Muscle of arm (tissue), 12 donors: ENCODE results near the gene KCNQ1. TPM values are rescaled to one million over a fixed set of nuclear protein-coding genes. Genes with fewer than 3 reads are reported as not detected.

Source experiments
- DNase-seq: peaks from one replicate; pipeline ENCODE4 v3.0.0-alpha.2; 2013
- polyA plus RNA-seq, 12 donors: library from polyadenylated mRNA; unstranded; fragments of 120-200 nt; gene quantifications; one replicate each; pipeline ENCODE4 v1.2.1, GENCODE V29; 2013; ENCODE audit not compliant: insufficient read length in 12 of 12

The KCNQ1 gene
- polyA plus RNA-seq, 12 donors: 1.3 to 2.5 (median 2.0) TPM; not detected in 2

- peak; percentile 83 for DNase-seq
Measured at GRCh38 chr11:2533587-2534133, 88.9 kb downstream of the KCNQ1 start.

DNA sequence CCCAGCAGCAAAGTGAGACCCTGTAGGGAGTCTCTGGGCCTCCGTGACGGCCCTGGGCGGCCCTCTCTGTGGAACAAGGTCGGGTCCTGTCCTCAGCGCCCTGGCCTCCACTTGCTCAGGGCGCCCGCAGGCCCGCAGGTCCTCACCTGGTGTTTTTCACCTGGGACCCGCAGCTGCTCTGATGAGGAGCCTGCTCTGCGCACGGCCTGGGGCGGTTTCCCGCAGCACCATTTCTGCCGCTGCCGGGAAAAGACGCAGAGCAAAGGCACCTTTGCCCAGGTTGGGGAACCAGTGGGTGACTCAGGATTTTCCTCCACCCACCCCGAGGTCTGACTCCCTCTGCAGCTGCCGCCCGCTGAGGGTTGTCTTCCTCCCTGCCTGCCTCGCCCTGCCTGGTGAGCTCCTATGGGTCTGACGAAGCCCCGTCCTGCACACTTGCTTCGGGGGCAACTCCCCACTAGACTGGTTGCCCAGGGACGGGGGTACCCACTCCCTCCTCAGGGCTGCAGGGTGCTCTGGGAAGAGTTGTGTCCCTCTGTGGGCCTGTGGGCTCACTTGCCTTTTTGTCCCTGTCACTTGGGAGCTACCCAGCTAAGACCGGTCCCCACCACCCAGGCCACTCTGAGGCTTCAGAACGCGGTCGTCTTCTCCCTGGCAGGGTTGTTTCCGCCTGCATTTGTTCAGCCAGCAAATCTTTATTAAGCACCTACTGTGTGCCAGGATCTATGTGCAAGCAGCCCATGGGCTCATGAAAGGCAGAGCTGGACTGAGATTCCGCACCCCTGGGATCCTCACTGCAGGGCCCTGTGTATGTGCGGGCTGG is 89.5 kb downstream of the KCNQ1 start:
- DNase-seq: no peak

GRCh38 chr11:2534957-2535672 is 90.3 kb downstream of the KCNQ1 start:
- DNase-seq: no peak

GRCh38 chr11:2535673-2536439 is 91.0 kb downstream of the KCNQ1 start:
- DNase-seq: no peak

- DNase-seq: no peak
Measured at GRCh38 chr11:2536440-2536989, 91.7 kb downstream of the KCNQ1 start.

DNA sequence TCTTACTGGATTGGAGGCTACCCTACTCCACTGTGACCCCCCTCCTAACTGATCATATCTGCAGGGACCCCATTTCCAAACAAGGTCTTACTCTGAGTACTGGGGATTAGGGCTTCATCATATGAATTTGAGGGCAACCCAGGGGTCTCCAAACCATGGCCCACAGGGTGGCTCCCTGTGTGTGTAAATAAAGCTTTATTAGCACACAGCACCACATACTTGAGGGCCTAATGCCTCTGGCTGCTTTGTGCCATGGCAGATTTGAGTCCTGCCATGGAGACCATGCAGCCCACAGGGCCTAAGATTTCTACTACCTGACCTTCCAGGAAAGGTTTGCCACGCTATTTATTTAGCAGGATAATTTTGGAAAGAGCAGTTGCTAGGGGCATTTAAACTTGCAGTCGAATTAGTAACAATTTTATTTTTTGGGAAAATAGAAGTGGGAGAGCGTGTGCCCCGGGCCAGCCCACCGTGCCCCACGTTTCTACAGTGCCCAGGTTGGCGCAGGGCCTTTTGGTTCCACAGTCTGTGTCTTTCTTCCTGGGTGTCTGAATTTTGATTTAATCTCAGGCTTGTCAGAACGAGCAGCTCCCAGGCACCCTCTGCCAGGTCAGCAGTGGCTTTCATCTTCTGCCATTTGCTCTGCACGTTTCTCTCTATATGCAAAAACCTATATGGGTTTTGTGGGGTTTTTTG is 92.3 kb downstream of the KCNQ1 start:
- DNase-seq: no peak

DNA sequence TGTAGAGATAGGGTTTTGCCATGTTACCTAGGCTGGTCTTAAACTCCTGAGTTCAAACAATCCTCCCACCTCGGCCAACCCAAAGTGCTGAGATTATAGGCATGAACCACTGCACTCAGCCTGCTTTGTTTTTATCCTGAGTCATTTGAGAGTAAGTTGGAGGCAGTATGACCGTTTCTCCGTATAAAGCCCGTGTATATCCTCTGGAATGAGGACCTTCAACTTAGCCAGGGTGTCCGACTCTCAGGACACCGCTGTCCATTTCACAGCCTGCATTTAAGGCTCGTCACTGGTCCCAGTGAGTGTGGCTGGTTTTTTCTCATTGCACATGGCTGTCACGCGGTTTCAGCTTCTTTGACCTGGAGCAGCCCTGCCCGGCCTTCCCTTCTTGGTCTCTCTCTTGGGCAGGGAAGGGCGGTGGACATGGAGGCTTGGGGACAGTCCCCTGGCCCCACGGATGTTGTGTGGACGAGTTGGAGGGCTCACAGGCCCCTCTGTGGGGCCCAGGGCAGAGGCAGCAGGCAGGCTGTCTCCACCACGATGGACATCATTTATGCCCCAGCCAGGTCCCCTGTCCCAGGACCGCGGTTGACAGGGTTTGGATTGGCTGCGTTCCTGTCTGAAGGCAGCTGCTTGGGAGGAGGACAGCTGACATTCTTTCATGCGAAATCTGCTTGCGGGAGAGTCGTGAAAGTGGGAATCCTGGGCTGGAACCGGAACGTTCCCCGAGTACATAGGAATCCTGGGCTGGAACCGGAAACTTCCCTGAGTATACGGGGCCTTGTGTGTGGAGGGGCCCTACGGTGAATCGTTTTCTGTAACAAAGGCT is 93.3 kb downstream of the KCNQ1 start:
- DNase-seq: peak; percentile 35

- no peak for DNase-seq
Measured at GRCh38 chr11:2538951-2539350, 94.1 kb downstream of the KCNQ1 start.

DNA sequence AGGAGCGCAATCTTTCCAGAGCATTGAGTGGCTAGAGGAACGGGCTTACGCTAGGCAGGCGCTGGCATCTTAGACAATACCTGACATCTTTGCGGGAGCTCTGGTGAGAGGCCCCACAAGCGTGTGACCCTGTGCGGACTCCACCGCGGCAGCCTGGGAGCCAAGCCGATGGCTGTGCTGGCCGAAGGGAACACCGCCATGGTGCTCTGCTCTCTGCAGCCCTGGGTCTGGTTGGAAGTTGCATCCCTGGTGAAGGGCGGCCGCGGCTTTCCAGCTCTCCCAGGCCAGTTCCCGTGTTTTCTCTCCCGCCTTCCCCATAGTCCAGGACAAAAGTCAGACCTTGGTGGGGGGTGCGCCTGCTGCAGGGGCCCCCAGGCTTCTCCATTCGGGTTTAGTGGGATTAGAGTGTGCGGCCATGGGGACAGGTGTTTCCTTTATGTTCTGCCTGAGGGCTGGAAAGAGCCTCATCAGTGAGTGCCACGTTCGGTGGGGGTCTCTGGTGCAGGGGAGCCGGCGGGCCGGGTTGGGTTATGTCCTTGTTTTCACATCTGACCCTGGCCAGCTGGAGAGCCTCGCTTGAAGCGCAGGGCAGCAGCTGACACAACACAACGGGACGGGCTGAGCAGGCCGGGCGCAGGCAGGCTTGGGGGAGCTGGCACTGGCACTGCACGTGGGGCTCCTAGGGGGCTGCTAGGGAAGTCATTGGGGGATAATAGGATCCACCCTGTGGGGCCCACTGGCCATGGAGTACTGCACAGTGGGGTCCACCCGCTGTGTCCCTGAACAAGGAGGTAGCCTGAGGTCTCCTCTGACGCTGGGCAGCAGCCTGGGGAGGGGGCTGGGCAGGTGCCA is 94.8 kb downstream of the KCNQ1 start:
- no peak for DNase-seq

GRCh38 chr11:2540223-2540991 is 95.6 kb downstream of the KCNQ1 start:
- no peak for DNase-seq

- DNase-seq: no peak
Measured at GRCh38 chr11:2540992-2541680, 96.3 kb downstream of the KCNQ1 start.

DNA sequence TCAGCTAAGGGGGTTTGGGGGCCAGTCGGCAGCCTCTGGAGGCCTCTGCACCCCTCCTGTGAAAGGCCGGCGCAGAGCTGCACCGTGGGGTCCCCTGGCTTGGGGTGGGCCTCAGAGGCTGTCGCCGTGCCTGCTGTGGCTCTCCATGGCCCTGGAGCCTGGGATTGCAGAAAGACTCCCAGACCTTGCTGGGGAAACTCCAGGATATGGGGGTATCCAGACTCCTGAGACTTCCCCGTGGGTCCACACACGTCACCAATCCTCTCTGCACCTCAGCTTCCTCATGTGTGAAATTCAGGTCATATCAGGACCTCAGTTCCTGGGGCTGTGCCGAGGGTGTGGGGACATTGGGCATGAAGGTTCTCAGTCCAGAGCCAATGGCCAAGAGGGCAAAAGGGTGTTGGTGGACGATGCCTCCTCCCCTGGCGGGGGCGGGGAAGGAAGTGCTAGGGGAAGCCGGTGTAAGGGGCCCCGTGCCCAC is 97.1 kb downstream of the KCNQ1 start:
- DNase-seq: no peak

DNA sequence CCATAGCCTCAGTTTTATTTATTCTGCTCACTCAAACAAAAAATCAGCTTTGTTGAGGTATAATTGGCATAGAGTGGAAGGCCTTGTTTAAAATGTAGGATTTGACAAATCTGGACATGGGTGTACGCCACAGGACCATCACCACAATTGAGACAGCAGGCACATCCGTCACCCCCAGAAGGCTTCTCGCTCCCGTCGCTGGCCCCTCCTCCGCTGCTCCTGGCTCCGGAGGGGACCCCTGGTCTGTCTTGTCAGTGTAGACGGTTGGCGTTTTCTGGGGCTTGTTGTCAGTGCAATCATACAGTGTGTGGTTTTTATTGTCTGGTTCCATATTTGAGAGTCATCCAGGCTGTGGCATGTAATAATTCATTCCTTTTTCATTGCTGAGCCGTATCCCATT is 97.6 kb downstream of the KCNQ1 start:
- no peak for DNase-seq

DNA sequence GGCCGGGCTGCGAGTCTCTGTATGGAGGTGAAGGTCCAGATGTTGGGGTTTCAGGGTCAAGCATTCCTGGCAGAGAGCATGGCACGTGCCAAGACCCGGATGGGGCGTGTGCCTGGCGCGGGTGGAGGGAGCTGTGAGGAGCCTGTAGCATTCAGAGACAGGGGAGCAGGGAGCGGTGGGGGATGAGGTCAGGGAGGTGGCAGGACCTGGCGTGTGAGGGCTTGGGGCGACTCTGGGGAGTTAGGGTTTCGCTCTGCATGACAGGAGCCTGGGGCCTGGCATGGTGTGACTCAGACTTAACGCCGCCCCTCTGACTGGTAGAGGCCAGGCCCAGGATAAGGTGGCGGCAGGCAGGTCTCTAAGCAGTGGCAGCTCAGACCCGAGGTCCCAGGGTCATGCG is 103.0 kb downstream of the KCNQ1 start:
- no peak for DNase-seq

DNA sequence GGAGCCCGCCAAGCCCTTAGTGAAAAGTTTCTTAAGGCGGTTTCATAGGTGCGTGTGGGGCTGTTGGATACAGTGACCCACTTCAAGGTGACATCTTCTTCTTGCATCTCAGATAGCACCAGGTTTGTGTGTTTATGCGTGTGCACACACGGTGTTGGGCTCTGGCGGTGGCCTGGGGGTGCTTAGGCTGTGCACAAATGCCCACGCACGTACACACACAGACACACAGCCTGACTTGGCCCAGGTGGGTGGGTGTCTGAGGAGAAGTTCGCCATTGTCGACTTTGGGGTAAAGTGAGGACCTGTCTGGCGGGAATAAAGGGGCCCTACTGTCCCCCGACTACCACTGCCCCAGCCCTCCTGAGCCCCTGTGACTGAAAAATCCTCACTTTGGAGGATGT is 103.8 kb downstream of the KCNQ1 start:
- no peak for DNase-seq

DNA sequence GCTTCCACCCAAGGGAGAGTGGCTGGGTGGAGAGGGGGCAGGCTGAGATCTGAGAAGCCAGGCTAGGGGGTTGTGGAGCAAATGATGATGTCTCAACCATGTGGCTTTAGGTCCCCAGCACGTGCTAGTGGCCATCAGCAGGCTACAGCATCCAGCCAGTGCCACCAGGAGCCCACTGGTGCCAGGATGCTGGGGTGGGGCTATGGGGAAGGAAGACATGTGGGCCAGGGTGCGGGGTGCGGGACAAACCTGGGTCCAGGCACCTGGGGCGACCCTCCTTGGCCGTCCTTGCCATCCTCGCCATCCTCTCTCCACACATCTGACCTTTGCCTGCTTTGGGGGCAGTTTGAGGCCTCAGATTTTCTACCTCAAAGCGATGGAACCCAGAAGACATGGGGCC is 104.3 kb downstream of the KCNQ1 start:
- DNase-seq: no peak

DNA sequence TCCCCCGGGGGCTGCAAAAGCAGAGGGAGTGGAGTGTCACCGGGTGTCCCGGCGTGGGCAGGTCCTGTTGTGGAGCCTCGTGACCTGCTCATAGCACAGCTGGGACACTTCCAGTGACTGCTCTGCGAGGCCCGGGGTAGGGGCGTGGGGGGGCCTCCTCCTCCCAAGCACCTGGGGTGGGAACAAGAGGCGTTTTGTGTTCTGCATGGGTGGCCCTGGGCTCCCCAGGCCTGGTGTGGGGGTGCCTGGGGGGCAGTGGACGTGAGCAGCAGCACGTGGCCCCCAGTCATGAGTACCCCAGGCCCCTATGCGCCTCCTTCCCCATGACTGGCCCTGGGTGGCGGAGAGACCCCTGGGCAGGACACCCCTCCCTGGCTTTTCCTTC is 104.7 kb downstream of the KCNQ1 start:
- DNase-seq: no peak
